Measurements from ENCODE around the gene ERICH4.
"Not testable (repeated sequence)": the region's sequence is repeated elsewhere in the genome, so short reads cannot be mapped to it uniquely, and the experiment has no call there.

DNA sequence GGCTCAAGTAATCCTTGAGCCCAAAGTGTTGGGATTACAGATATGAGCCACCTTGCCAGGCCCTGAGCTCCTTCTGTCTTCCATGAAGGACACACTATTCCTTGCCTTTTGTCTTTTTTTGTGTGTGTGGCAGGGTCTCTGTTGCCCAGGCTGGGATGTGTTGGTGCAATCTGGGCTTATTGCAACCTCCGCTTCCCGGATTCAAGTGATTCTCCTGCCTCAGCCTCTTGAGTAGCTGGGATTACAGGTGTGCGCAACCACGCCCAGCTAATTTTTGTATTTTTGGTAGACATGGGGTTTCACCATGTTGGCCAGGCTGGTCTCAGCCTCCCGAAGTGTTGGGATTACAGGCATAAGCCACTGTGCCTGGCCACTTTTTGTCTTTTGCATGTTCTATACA is 34.1 kb upstream of the ERICH4 start:
- TF ChIP-seq, protein P1, sequence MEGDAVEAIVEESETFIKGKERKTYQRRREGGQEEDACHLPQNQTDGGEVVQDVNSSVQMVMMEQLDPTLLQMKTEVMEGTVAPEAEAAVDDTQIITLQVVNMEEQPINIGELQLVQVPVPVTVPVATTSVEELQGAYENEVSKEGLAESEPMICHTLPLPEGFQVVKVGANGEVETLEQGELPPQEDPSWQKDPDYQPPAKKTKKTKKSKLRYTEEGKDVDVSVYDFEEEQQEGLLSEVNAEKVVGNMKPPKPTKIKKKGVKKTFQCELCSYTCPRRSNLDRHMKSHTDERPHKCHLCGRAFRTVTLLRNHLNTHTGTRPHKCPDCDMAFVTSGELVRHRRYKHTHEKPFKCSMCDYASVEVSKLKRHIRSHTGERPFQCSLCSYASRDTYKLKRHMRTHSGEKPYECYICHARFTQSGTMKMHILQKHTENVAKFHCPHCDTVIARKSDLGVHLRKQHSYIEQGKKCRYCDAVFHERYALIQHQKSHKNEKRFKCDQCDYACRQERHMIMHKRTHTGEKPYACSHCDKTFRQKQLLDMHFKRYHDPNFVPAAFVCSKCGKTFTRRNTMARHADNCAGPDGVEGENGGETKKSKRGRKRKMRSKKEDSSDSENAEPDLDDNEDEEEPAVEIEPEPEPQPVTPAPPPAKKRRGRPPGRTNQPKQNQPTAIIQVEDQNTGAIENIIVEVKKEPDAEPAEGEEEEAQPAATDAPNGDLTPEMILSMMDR (IDR thresholded peaks at IDR 0.05): not testable (repeated sequence)
- not testable (repeated sequence) for TF ChIP-seq POLR2A, POLR2AphosphoS5 (IDR thresholded peaks at IDR 0.05)

All from gastroesophageal sphincter (tissue), 3 donors.